ENCODE data around the gene GID4. TPM values are rescaled to one million over a fixed set of nuclear protein-coding genes. Genes with fewer than 3 reads are reported as not detected.

GID4 gene
- 10 to 100 TPM; 11.0 to 19.1 TPM for total RNA-seq

GRCh38 chr17:18038861-18039534, at the start of gene GID4, which contains the start of gene ATPAF2:
Gene GID4, plus strand, starts transcription at chr17:18039408. Its CDS starts 57 bp downstream, at chr17:18039465.
Gene ATPAF2, minus strand, starts transcription at chr17:18039168. Its CDS starts 155 bp downstream, at chr17:18039013.
- H3K4me3 ChIP-seq: peak within 1 kb of the TSS; percentile 83 to 90
- peaks cover 10% of the 10 kb centered on the region for H3K4me1 ChIP-seq (replicated peaks)
- peak within 1 kb of the TSS; percentile 82 for H3K27ac ChIP-seq
- no peaks in the 10 kb centered on the region for H3K36me3 ChIP-seq
- intact Hi-C loops (cut with DNase I): loop anchor here (2.0 to 10.0 kb wide), 5 partner anchors 48 to 684 kb away; partner anchors contain the start of genes DRC3, DRG2, RAI1 and TOM1L2
- TF ChIP-seq CTCF (IDR thresholded peaks at IDR 0.05) (peak in 2 of 4 experiments; percentile 22 to 24), POLR2AphosphoS5 (IDR thresholded peaks at IDR 0.05) (peak; percentile 98), POLR2A (IDR thresholded peaks at IDR 0.05) (peak; percentile 45)
- WGBS: 0% methylated on average over 52 of the region's 67 CpGs
- no peaks in the 10 kb centered on the region for H3K27me3 ChIP-seq (replicated peaks; ENCODE audit: insufficient read depth)
- peak; percentile 99 for DNase-seq (ENCODE audit: low spot score)
- no peaks in the 10 kb centered on the region for H3K9me3 ChIP-seq

- DNase-seq (ENCODE audit: low spot score): no peak
- H3K9me3 ChIP-seq: no peaks in the 10 kb centered on the region
- H3K4me1 ChIP-seq (replicated peaks): no peaks in the 10 kb centered on the region
- H3K4me3 ChIP-seq: no peak overlapping the region
- no peaks in the 10 kb centered on the region for H3K27me3 ChIP-seq (replicated peaks; ENCODE audit: insufficient read depth)
- intact Hi-C loops (cut with DNase I): no loop called here
- no peak overlapping the region for H3K27ac ChIP-seq
- 89% methylated on average over 10 of the region's 10 CpGs for WGBS
- H3K36me3 ChIP-seq: no peaks in the 10 kb centered on the region
- no peak for TF ChIP-seq CTCF (IDR thresholded peaks at IDR 0.05)
- TF ChIP-seq POLR2A (IDR thresholded peaks at IDR 0.05): no peak
- no peak for TF ChIP-seq POLR2AphosphoS5 (IDR thresholded peaks at IDR 0.05)
These were observed 49.6 kb upstream of the GID4 start for GRCh38 chr17:17989618-17990017.

GRCh38 chr17:17990282-17990681, 48.9 kb upstream of the GID4 start:
- H3K4me1 ChIP-seq (replicated peaks): no peaks in the 10 kb centered on the region
- TF ChIP-seq POLR2AphosphoS5 (IDR thresholded peaks at IDR 0.05) (no peak), POLR2A (IDR thresholded peaks at IDR 0.05) (no peak), CTCF (IDR thresholded peaks at IDR 0.05) (no peak)
- intact Hi-C loops (cut with DNase I): no loop called here
- no peak overlapping the region for H3K4me3 ChIP-seq
- 83% methylated on average over 2 of the region's 2 CpGs for WGBS
- H3K9me3 ChIP-seq: no peaks in the 10 kb centered on the region
- no peak overlapping the region for H3K27ac ChIP-seq
- H3K36me3 ChIP-seq: no peaks in the 10 kb centered on the region
- no peak for DNase-seq (ENCODE audit: low spot score)
- H3K27me3 ChIP-seq (replicated peaks; ENCODE audit: insufficient read depth): no peaks in the 10 kb centered on the region

GRCh38 chr17:17993366-17993765, 45.8 kb upstream of the GID4 start:
- Histone ChIP-seq H3K27ac (no peak overlapping the region), H3K4me3 (no peak overlapping the region), H3K36me3 (no peaks in the 10 kb centered on the region), H3K27me3 (replicated peaks; ENCODE audit: insufficient read depth) (no peaks in the 10 kb centered on the region), H3K4me1 (replicated peaks) (no peaks in the 10 kb centered on the region), H3K9me3 (no peaks in the 10 kb centered on the region)
- no peak for TF ChIP-seq CTCF (IDR thresholded peaks at IDR 0.05)
- TF ChIP-seq POLR2AphosphoS5 (IDR thresholded peaks at IDR 0.05): no peak
- TF ChIP-seq POLR2A (IDR thresholded peaks at IDR 0.05): no peak
- intact Hi-C loops (cut with DNase I): no loop called here
- WGBS: 92% methylated on average over 2 of the region's 2 CpGs
- no peak for DNase-seq (ENCODE audit: low spot score)

GRCh38 chr17:17993852-17994251, 45.4 kb upstream of the GID4 start:
- no peak overlapping the region for H3K4me3 ChIP-seq
- no peaks in the 10 kb centered on the region for H3K4me1 ChIP-seq (replicated peaks)
- no peaks in the 10 kb centered on the region for H3K9me3 ChIP-seq
- 96% methylated on average over 12 of the region's 12 CpGs for WGBS
- no peaks in the 10 kb centered on the region for H3K27me3 ChIP-seq (replicated peaks; ENCODE audit: insufficient read depth)
- no peak overlapping the region for H3K27ac ChIP-seq
- no peak for TF ChIP-seq CTCF (IDR thresholded peaks at IDR 0.05)
- TF ChIP-seq POLR2AphosphoS5 (IDR thresholded peaks at IDR 0.05): no peak
- TF ChIP-seq POLR2A (IDR thresholded peaks at IDR 0.05): no peak
- no peaks in the 10 kb centered on the region for H3K36me3 ChIP-seq
- intact Hi-C loops (cut with DNase I): no loop called here
- DNase-seq (ENCODE audit: low spot score): no peak
